NCI-H460 (cell line): ENCODE measurements around the gene LRIG2. TPM values are rescaled to one million over a fixed set of nuclear protein-coding genes. Genes with fewer than 3 reads are reported as not detected.
"Not testable (repeated sequence)": the region's sequence is repeated elsewhere in the genome, so short reads cannot be mapped to it uniquely, and the experiment has no call there.

Source experiments
- DNase-seq: peaks from one replicate; pipeline ENCODE4 v3.0.0-alpha.2; 2016; ENCODE audit warnings: low read depth; ENCODE audit errors: extremely low read depth
- total RNA-seq: library from RNA; depleted of rRNA; stranded (reverse); fragments of >200 nt; shearing (Covaris generic); gene quantifications from 2 replicates; pipeline ENCODE4 v1.2.3, GENCODE V29; 2014; rRNA removed

The LRIG2 gene
- total RNA-seq, 1 experiment from 2014 or later = 8.3 TPM

GRCh38 chr1:113153116-113153803 is 80.3 kb downstream of the LRIG2 start:
- no peak for DNase-seq

- no peak for DNase-seq
Observed at GRCh38 chr1:113156368-113156767, 83.4 kb downstream of the LRIG2 start.

GRCh38 chr1:113158743-113159142 is 85.7 kb downstream of the LRIG2 start:
- DNase-seq = not testable (repeated sequence)

- DNase-seq = no peak
Observed at GRCh38 chr1:113166473-113166872, 93.5 kb downstream of the LRIG2 start.

GRCh38 chr1:113168946-113169345 is 95.9 kb downstream of the LRIG2 start:
- DNase-seq = no peak

- DNase-seq = no peak
Observed at GRCh38 chr1:113169591-113169990, 96.6 kb downstream of the LRIG2 start.

- no peak for DNase-seq
Observed at GRCh38 chr1:113170519-113170918, 97.5 kb downstream of the LRIG2 start.

- DNase-seq = no peak
Observed at GRCh38 chr1:113178106-113178505, 105.1 kb downstream of the LRIG2 start.

GRCh38 chr1:113178522-113178921 is 105.5 kb downstream of the LRIG2 start:
- DNase-seq = no peak

Other genes with a start within 250 kb of the LRIG2 start
- 80.3 and 91.5 TPM in 2 replicates for gene SLC16A1, start 117.0 kb upstream of the LRIG2 start, total RNA-seq